Astrocyte of the cerebellum (primary cell): ENCODE data around the gene RBM25.

ENCODE experiments used
- DNase-seq: peaks from one replicate; pipeline ENCODE4 v3.0.0-alpha.2; 2011; ENCODE audit warnings: low read depth
- H3K4me3 ChIP-seq: 2 replicates; pipeline ENCODE4 v1.5.1; 2011; ENCODE audit warnings: mild to moderate bottlenecking, low read depth, low read length, moderate library complexity
- CTCF ChIP-seq: IDR thresholded peaks from 2 replicates; pipeline ENCODE4 v1.5.1; 2012; ENCODE audit warnings: low read length, low read depth, moderate library complexity, mild to moderate bottlenecking; ENCODE audit errors: missing control alignments
- in situ Hi-C: cut with HindIII; loops from 2 replicates; pipeline ENCODE4 v1.10.0; 2017; ENCODE audit warnings: low sequenced_read_pairs

Gene RBM25

GRCh38 chr14:73142216-73142615 lies 83.9 kb downstream of the RBM25 start:
- DNase-seq: no peak
- in situ Hi-C loops: no loop called here
- TF ChIP-seq CTCF: no peak
- H3K4me3 ChIP-seq: no peak overlapping the region

- in situ Hi-C loops: no loop called here
- TF ChIP-seq CTCF: no peak
- DNase-seq: no peak
- H3K4me3 ChIP-seq: no peak overlapping the region
Observed at GRCh38 chr14:73143003-73143402, 84.7 kb downstream of the RBM25 start.

- no peak for DNase-seq
- in situ Hi-C loops: no loop called here
- no peak for TF ChIP-seq CTCF
- H3K4me3 ChIP-seq: no peak overlapping the region
Observed at GRCh38 chr14:73143617-73144016, 85.3 kb downstream of the RBM25 start.

GRCh38 chr14:73145371-73145770 lies 87.0 kb downstream of the RBM25 start:
- no peak for TF ChIP-seq CTCF
- no peak overlapping the region for H3K4me3 ChIP-seq
- no peak for DNase-seq
- in situ Hi-C loops: no loop called here

- in situ Hi-C loops: no loop called here
- TF ChIP-seq CTCF: no peak
- DNase-seq: no peak
- H3K4me3 ChIP-seq: no peak overlapping the region
Observed at GRCh38 chr14:73146111-73146510, 87.8 kb downstream of the RBM25 start.

GRCh38 chr14:73149753-73150152 lies 91.4 kb downstream of the RBM25 start:
- no peak for TF ChIP-seq CTCF
- in situ Hi-C loops: no loop called here
- DNase-seq: no peak
- no peak overlapping the region for H3K4me3 ChIP-seq

- DNase-seq: peak; percentile 56
- TF ChIP-seq CTCF: no peak
- in situ Hi-C loops: no loop called here
- H3K4me3 ChIP-seq: no peak overlapping the region
Observed at GRCh38 chr14:73153272-73153671, 94.9 kb downstream of the RBM25 start.
